ENCODE data around the gene PIK3CA. TPM values are rescaled to one million over a fixed set of nuclear protein-coding genes. Genes with fewer than 3 reads are reported as not detected.
"Not testable (repeated sequence)": the region's sequence is repeated elsewhere in the genome, so short reads cannot be mapped to it uniquely, and the experiment has no call there.

PIK3CA gene
- total RNA-seq, 4 donors from 2014 or later: 19.0 to 39.8 (median 22.4) TPM

GRCh38 chr3:179234199-179234598, 86.0 kb downstream of the PIK3CA start:
- no peaks in the 10 kb centered on the region for H3K4me1 ChIP-seq
- intact Hi-C loops (cut with DNase I): no loop called here
- 95 to 98% methylated on average over 4 of the region's 4 CpGs for WGBS, 2 donors
- no peak overlapping the region for H3K27ac ChIP-seq
- no peaks in the 10 kb centered on the region for H3K27me3 ChIP-seq
- H3K9me3 ChIP-seq: no peaks in the 10 kb centered on the region
- no peak for TF ChIP-seq POLR2A (IDR thresholded peaks at IDR 0.05)
- TF ChIP-seq CTCF (IDR thresholded peaks at IDR 0.05): no peak
- no peak overlapping the region for H3K4me3 ChIP-seq (replicated peaks in 1 of 3)
- no peak for DNase-seq
- peaks cover 4 to 16% of the 10 kb centered on the region in 2 donors for H3K36me3 ChIP-seq

GRCh38 chr3:179236669-179237301, 88.6 kb downstream of the PIK3CA start:
- no peak overlapping the region for H3K27ac ChIP-seq
- peaks cover 0 to 8% of the 10 kb centered on the region in 2 donors for H3K36me3 ChIP-seq
- TF ChIP-seq POLR2A (IDR thresholded peaks at IDR 0.05) (no peak), CTCF (IDR thresholded peaks at IDR 0.05) (no peak)
- H3K27me3 ChIP-seq: no peaks in the 10 kb centered on the region
- DNase-seq: no peak
- intact Hi-C loops (cut with DNase I): no loop called here
- no peaks in the 10 kb centered on the region for H3K9me3 ChIP-seq
- 91 to 98% methylated on average over 2 of the region's 2 CpGs for WGBS, 2 donors
- H3K4me3 ChIP-seq (replicated peaks in 1 of 3): no peak overlapping the region
- H3K4me1 ChIP-seq: no peaks in the 10 kb centered on the region

- 65 to 78% methylated on average over 1 of the region's 1 CpG for WGBS, 2 donors
- H3K27me3 ChIP-seq; H3K27ac ChIP-seq; H3K4me1 ChIP-seq; intact Hi-C loops (cut with DNase I); H3K9me3 ChIP-seq; H3K36me3 ChIP-seq; H3K4me3 ChIP-seq (replicated peaks in 1 of 3); DNase-seq: not testable (repeated sequence)
Observed at GRCh38 chr3:179240299-179240698, 92.1 kb downstream of the PIK3CA start.

GRCh38 chr3:179242859-179243258, 94.7 kb downstream of the PIK3CA start:
- H3K27ac ChIP-seq; H3K27me3 ChIP-seq; H3K4me3 ChIP-seq (replicated peaks in 1 of 3); H3K9me3 ChIP-seq; intact Hi-C loops (cut with DNase I); H3K4me1 ChIP-seq; DNase-seq; H3K36me3 ChIP-seq: not testable (repeated sequence)
- 97 to 100% methylated on average over 1 of the region's 2 CpGs for WGBS, 2 donors

GRCh38 chr3:179244878-179245277, 96.7 kb downstream of the PIK3CA start:
- intact Hi-C loops (cut with DNase I): no loop called here

More at GRCh38 chr3:179244878-179245277, 96.7 kb downstream of the PIK3CA start:
- Histone ChIP-seq H3K36me3 (no peaks in the 10 kb centered on the region), H3K27ac (no peak overlapping the region), H3K4me1 (no peaks in the 10 kb centered on the region), H3K4me3 (replicated peaks in 1 of 3) (no peak overlapping the region), H3K27me3 (no peaks in the 10 kb centered on the region), H3K9me3 (no peaks in the 10 kb centered on the region)
- DNase-seq: no peak
- TF ChIP-seq CTCF (IDR thresholded peaks at IDR 0.05) (no peak), POLR2A (IDR thresholded peaks at IDR 0.05) (no peak)
- WGBS, 2 donors: 87 to 92% methylated on average over 1 of the region's 1 CpG
